GM12878 (cell line): Measurements from ENCODE around the gene TMPRSS3.

Source experiments
- ATF2 ChIP-seq: IDR thresholded peaks from 2 replicates; pipeline ENCODE4 v1.6.1; 2012; ENCODE audit warnings: low read length, inconsistent platforms
- BMI1 ChIP-seq: fragments of 450-650 bp; IDR thresholded peaks from 2 replicates; pipeline ENCODE4 v1.6.1; 2016; ENCODE audit warnings: mild to moderate bottlenecking, moderate library complexity, borderline replicate concordance
- CHD4 ChIP-seq: fragments of 200-600 bp; sonication (generic); IDR thresholded peaks from 2 replicates; pipeline ENCODE4 v1.6.1; 2016; ENCODE audit warnings: mild to moderate bottlenecking
- CTCF ChIP-seq, 3 experiments: IDR thresholded peaks in 2 of 3; conservative IDR thresholded peaks in 1 of 3; 2 replicates each; pipeline ENCODE4 v1.5.1; 2011; ENCODE audit warnings: low read depth in 3 of 3, low read length in 3 of 3, mild to moderate bottlenecking in 3 of 3, control low read depth in 2 of 3, moderate library complexity in 2 of 3, inconsistent platforms in 1 of 3, mixed read lengths in 1 of 3; ENCODE audit not compliant: control insufficient read depth in 2 of 3, insufficient read depth in 1 of 3; ENCODE audit errors: extremely low read depth in 1 of 3
- GABPA ChIP-seq: IDR thresholded peaks from 2 replicates; pipeline ENCODE4 v1.6.1; 2014; ENCODE audit warnings: antibody characterized with exemption, low read depth, mild to moderate bottlenecking, inconsistent platforms
- RELA ChIP-seq: fragments of 450-650 bp; IDR thresholded peaks from 2 replicates; pipeline ENCODE4 v1.8.0; 2014; ENCODE audit warnings: borderline replicate concordance; ENCODE audit not compliant: partially characterized antibody
- STAT3 ChIP-seq: IDR thresholded peaks from 2 replicates; pipeline ENCODE4 v1.6.1; 2011; ENCODE audit warnings: low read depth, low read length, improper control_type of control experiment
- USF1 ChIP-seq: IDR thresholded peaks from 2 replicates; pipeline ENCODE4 v1.6.1; 2011; ENCODE audit warnings: borderline replicate concordance, low read depth, mild to moderate bottlenecking, moderate library complexity, mixed read lengths, low read length; ENCODE audit not compliant: insufficient read depth; ENCODE audit errors: extremely low read length

GRCh38 chr21:42425591-42425990 is 29.7 kb upstream of the TMPRSS3 start:
- TF ChIP-seq GABPA (no peak), ATF2 (no peak), BMI1 (no peak), CHD4 (no peak), RELA (no peak), CTCF (IDR thresholded peaks at IDR 0.05 in 2 of 3, conservative IDR thresholded peaks at IDR 0.05 in 1 of 3; ENCODE audit: control insufficient read depth in 2 of 3, extremely low read depth in 1 of 3, insufficient read depth in 1 of 3, low read depth in 3 of 3, low read length in 3 of 3) (no peak), STAT3 (no peak), USF1 (no peak)
